GM19452 (cell line): Measurements from ENCODE around the gene ACAN.

ENCODE experiments used
- ATAC-seq: cut with Tn5 transposase; IDR thresholded peaks from one replicate; pipeline ENCODE4 v1.9.1; 2021; ENCODE audit not compliant: unreplicated experiment

The ACAN gene

DNA sequence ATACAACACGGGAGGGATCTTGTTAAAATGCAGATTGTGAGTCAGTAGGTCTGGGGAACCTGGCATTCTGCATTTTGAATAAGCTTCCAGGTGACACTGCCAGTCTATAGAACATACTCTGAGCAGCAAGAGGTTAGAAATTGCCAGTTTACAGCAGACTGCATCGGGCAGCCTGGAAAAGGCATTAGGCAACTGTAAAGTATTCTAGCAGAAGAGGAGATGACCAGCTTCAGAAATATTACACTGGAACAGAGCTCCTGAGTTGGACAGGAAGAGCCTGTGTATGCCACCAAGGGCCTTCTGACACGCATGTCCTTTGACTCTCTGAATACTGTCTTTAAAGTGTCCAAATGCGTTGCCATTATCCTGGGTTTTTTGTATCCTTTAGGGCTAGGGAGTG, 2.5 kb upstream of the ACAN start:
- no peak for ATAC-seq

DNA sequence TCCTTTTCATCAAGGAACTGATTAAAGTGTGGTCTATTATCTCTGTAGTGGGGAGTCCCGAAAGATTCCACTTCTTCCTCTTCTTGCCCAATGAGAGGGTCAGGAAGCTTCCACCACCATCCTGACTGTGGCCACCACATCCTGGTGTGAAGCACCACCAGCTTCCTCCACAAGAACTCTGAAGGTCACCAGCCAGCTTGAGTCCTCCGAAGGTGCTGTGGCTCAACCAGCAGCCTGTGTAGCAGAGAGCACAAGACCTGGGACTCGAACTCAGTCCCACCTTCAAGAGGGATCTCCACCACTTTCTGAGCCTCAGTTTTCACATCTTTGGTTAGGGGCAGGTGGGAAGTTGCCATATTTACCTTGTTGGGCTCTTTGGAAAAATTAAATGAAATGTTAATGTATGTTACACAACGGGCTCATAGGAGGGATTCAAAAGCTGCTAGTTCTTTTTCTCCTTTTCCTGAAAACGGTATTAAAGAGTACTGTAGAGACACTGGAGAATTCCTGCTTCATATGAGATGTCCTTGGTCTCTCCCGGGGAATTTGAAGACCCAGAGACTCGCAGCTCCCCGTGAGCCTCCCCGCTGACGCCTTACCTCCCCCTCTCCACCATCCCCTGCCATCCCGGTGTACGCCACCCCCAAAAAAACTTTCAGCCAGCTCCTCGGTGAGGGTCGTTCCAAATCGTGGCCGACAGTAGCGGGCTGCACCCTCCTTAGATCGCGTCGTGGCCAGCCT, 816 bp upstream of the ACAN start:
- ATAC-seq: no peak

- no peak for ATAC-seq
These were observed 320 bp upstream of the ACAN start for GRCh38 chr15:88802991-88803240.

DNA sequence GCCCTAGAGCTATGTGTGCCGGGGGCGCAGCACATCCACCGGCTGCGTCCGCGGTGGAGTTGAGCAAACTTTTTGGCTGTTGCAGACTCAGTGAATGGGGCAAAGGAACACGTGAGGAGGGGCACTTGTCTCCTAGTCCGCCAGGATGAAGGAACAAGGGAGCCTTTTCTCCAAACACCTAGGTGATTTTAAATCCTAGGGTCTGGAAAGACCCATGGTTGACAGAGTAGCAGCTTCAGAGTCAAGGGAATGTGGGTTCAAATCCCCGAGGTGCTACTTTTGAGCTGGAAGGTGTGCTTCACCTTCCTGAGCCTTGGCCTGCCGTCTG, 648 bp downstream of the ACAN start:
- no peak for ATAC-seq

DNA sequence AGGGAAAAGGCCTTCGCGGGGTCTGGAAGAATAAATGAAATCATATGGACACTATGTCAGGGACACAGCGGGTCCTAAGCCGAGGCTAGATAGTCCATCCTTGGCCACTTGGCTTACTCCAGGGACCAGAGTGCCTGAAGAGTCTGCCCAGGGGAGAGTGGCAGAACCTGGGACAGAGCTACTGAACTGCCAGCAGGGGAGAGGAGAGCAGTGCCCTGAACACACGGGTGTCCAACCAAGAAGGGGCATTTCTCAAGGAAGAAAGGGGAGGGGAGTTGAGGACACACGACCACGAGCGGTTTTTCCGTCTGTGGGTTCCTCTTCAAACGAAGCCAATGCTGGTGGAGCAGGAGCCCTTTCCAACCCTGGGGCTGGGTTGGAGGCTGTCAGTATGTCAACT, 1.0 kb downstream of the ACAN start:
- no peak for ATAC-seq

- no peak for ATAC-seq
These were observed 2.0 kb downstream of the ACAN start for GRCh38 chr15:88805031-88805780.

DNA sequence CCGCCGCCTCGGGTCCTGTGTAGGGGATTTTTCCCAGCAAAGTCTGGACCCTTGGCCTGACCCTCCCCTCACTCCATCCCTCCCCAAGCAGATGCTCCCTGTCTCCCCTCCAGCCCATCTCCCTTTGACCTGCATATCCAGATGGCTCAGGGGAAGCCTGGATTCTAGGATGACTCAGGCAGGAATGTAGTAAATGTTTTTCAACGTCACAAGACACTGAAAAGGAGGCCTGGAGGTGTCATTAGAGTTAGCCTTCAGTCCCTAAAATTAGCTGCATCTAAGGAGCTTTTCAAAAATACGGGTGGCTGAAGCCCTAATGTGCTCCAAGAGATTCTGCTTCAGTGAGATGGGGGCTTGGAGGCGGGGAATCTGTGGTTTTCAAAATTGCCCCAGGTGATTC, 7.2 kb downstream of the ACAN start:
- ATAC-seq: no peak

DNA sequence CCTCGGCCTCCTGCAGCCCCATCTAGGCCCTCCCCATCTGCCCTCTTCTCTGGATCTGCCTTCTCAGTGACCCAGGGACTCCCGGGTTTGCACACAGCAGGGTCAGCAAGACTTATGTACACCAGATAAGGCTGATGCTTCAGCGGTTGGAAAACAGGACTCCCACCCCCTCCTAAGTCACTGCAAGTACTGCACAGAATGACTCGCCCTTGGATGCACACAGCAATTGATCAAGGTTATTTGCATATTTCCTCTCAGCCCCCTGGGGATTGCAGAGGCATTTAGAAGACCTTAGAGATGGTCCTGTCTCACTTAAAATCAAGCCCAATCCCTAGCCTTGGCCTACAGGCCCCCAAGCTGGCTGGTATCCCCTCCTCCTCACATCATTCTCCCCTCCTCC, 8.9 kb downstream of the ACAN start:
- ATAC-seq: no peak

DNA sequence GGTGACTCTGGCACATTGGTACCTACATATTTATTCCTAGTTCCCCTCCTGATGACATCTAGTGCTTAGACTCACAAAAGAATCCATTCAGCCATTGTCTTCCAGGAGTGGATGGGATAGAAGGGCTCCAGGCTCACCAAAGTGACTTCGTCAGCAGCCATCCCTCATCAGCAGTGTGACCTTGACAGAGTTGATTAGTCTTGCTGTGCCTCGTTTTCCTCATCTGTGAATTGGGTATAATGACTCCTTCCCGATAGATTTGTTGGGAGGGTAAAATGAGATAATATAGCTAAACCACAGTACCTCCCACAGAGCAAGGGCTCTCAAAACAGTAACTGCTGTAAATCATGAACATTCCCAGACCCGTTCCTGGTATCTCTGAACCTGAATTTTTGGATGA, 10.7 kb downstream of the ACAN start:
- ATAC-seq: no peak

DNA sequence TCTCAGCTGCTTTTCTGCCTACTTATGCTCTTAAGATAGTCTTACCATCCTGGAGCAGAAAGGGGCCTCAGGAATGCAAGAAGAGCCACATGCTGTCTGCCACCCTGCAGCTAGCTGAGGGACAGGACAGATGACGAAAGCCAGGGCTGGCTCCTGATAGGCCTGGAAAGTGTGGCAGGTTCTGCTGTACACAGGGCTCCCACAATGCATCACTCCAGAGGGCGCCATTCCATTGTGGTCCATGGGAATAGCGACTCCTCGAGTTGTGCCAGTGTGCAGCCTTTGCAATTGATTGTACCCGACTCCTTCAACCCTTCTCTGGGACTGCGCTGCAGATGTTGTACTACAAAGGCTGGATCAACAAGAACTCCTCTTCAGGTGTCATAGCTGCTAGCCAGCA, 11.2 kb downstream of the ACAN start:
- ATAC-seq: no peak

GRCh38 chr15:88818920-88819319, 15.7 kb downstream of the ACAN start:
- ATAC-seq: no peak

GRCh38 chr15:88821993-88822392, 18.8 kb downstream of the ACAN start:
- ATAC-seq: no peak

DNA sequence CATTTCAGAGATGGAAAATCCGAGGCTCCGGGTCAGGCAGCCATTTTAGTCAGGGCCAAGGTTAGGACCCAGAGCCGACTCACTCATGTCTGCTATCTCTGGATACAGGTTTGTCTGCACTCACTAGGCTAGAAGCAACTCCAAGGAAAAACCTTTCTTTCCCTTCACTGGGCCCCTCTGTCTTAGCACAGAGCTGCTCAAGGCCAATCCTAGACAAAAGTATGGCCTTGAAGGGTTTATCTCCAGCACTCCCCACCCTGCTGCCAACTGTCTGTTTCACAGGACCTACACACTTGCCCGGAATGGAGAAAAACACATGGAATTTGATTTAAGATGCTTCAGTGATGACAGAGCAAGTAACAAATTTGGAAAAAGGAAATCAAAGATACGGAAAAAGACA, 25.6 kb downstream of the ACAN start:
- no peak for ATAC-seq

- no peak for ATAC-seq
These were observed 26.8 kb downstream of the ACAN start for GRCh38 chr15:88830016-88830415.

- no peak for ATAC-seq
These were observed 29.8 kb downstream of the ACAN start for GRCh38 chr15:88832820-88833730.

- ATAC-seq: no peak
These were observed 30.5 kb downstream of the ACAN start for GRCh38 chr15:88833731-88834100.

GRCh38 chr15:88834211-88834812, 31.1 kb downstream of the ACAN start:
- ATAC-seq: no peak

- ATAC-seq: no peak
These were observed 31.9 kb downstream of the ACAN start for GRCh38 chr15:88835119-88835518.

GRCh38 chr15:88835646-88836045, 32.4 kb downstream of the ACAN start:
- no peak for ATAC-seq

DNA sequence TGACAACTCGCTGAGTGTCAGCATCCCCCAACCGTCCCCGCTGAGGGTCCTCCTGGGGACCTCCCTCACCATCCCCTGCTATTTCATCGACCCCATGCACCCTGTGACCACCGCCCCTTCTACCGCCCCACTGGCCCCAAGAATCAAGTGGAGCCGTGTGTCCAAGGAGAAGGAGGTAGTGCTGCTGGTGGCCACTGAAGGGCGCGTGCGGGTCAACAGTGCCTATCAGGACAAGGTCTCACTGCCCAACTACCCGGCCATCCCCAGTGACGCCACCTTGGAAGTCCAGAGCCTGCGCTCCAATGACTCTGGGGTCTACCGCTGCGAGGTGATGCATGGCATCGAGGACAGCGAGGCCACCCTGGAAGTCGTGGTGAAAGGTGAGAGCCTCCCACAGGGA, 35.4 kb downstream of the ACAN start:
- no peak for ATAC-seq

- ATAC-seq: no peak
These were observed 35.9 kb downstream of the ACAN start for GRCh38 chr15:88839146-88839545.

DNA sequence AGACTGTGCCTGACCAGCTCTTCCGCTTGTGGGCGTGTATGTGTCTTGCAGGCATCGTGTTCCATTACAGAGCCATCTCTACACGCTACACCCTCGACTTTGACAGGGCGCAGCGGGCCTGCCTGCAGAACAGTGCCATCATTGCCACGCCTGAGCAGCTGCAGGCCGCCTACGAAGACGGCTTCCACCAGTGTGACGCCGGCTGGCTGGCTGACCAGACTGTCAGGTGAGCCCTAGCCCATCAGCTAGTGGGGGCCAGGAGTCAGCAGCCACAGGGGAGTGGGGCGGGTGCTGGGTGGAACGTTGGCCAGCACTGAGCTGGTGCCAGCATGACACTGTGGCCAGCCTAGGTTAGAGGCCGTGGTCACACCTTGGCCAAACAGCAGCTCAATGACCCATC, 36.7 kb downstream of the ACAN start:
- no peak for ATAC-seq
